ENCODE results near the gene ANKRD44. TPM values are rescaled to one million over a fixed set of nuclear protein-coding genes. Genes with fewer than 3 reads are reported as not detected.

The ANKRD44 gene
- total RNA-seq, 1 donor from 2014 or later, result 21.4 TPM

- no peaks in the 10 kb centered on the region for H3K27me3 Mint-ChIP-seq (ENCODE audit: low read depth)
- H3K9me3 Mint-ChIP-seq (ENCODE audit: low read depth), result no peaks in the 10 kb centered on the region
- no peak for DNase-seq (ENCODE audit: low spot score)
- H3K4me1 Mint-ChIP-seq (ENCODE audit: low read depth), result peaks cover 30% of the 10 kb centered on the region
- H3K27ac Mint-ChIP-seq (ENCODE audit: unreplicated experiment), result no peak overlapping the region
- H3K36me3 Mint-ChIP-seq (ENCODE audit: low read depth), result no peaks in the 10 kb centered on the region
- no peak for TF ChIP-seq CTCF (IDR thresholded peaks at IDR 0.05)
- no peak overlapping the region for H3K4me3 Mint-ChIP-seq (ENCODE audit: unreplicated experiment)
Measured at GRCh38 chr2:197273485-197273884, 37.1 kb downstream of the ANKRD44 start.

GRCh38 chr2:197270601-197271000 lies 40.0 kb downstream of the ANKRD44 start:
- Mint-ChIP-seq H3K27me3 (ENCODE audit: low read depth) (no peaks in the 10 kb centered on the region), H3K4me3 (ENCODE audit: unreplicated experiment) (no peak overlapping the region), H3K36me3 (ENCODE audit: low read depth) (no peaks in the 10 kb centered on the region), H3K9me3 (ENCODE audit: low read depth) (no peaks in the 10 kb centered on the region), H3K4me1 (ENCODE audit: low read depth) (peaks cover 40% of the 10 kb centered on the region), H3K27ac (ENCODE audit: unreplicated experiment) (peak overlapping the region; percentile 6)
- no peak for DNase-seq (ENCODE audit: low spot score)
- TF ChIP-seq CTCF (IDR thresholded peaks at IDR 0.05), result no peak

- Mint-ChIP-seq H3K4me3 (ENCODE audit: unreplicated experiment) (no peak overlapping the region), H3K4me1 (ENCODE audit: low read depth) (peaks cover 40% of the 10 kb centered on the region), H3K27ac (ENCODE audit: unreplicated experiment) (no peak overlapping the region), H3K27me3 (ENCODE audit: low read depth) (no peaks in the 10 kb centered on the region), H3K36me3 (ENCODE audit: low read depth) (no peaks in the 10 kb centered on the region), H3K9me3 (ENCODE audit: low read depth) (no peaks in the 10 kb centered on the region)
- TF ChIP-seq CTCF (IDR thresholded peaks at IDR 0.05), result no peak
- no peak for DNase-seq (ENCODE audit: low spot score)
Measured at GRCh38 chr2:197269815-197270214, 40.8 kb downstream of the ANKRD44 start.

GRCh38 chr2:197268786-197269584 lies 41.6 kb downstream of the ANKRD44 start:
- Mint-ChIP-seq H3K27me3 (ENCODE audit: low read depth) (no peaks in the 10 kb centered on the region), H3K4me3 (ENCODE audit: unreplicated experiment) (no peak overlapping the region), H3K27ac (ENCODE audit: unreplicated experiment) (no peak overlapping the region), H3K4me1 (ENCODE audit: low read depth) (peaks cover 47% of the 10 kb centered on the region), H3K9me3 (ENCODE audit: low read depth) (no peaks in the 10 kb centered on the region), H3K36me3 (ENCODE audit: low read depth) (no peaks in the 10 kb centered on the region)
- DNase-seq (ENCODE audit: low spot score), result no peak
- no peak for TF ChIP-seq CTCF (IDR thresholded peaks at IDR 0.05)

- no peaks in the 10 kb centered on the region for H3K36me3 Mint-ChIP-seq (ENCODE audit: low read depth)
- H3K27me3 Mint-ChIP-seq (ENCODE audit: low read depth), result no peaks in the 10 kb centered on the region
- no peak overlapping the region for H3K4me3 Mint-ChIP-seq (ENCODE audit: unreplicated experiment)
- peaks cover 62% of the 10 kb centered on the region for H3K4me1 Mint-ChIP-seq (ENCODE audit: low read depth)
- H3K9me3 Mint-ChIP-seq (ENCODE audit: low read depth), result no peaks in the 10 kb centered on the region
- DNase-seq (ENCODE audit: low spot score), result no peak
- H3K27ac Mint-ChIP-seq (ENCODE audit: unreplicated experiment), result no peak overlapping the region
- no peak for TF ChIP-seq CTCF (IDR thresholded peaks at IDR 0.05)
Measured at GRCh38 chr2:197266477-197266876, 44.1 kb downstream of the ANKRD44 start.

Measured in chondrocyte (in vitro differentiated cells).